CD4-positive, alpha-beta memory T cell (primary cell): Measurements from ENCODE around the gene DHRS4. TPM values are rescaled to one million over a fixed set of nuclear protein-coding genes. Genes with fewer than 3 reads are reported as not detected.
"Not testable (repeated sequence)": the region's sequence is repeated elsewhere in the genome, so short reads cannot be mapped to it uniquely, and the experiment has no call there.

Experiments
- CTCF ChIA-PET: fragments of 350-600 bp; sonication (Branson Sonifier 250); formaldehyde crosslinking; loops from one replicate; lab custom pipeline; 2021; ENCODE audit warnings: inconsistent platforms; ENCODE audit not compliant: partially characterized antibody; lab: Charles Lee
- POLR2A ChIA-PET: fragments of 350-600 bp; sonication (Branson Sonifier 250); formaldehyde crosslinking; loops from one replicate; lab custom pipeline; 2021; ENCODE audit not compliant: partially characterized antibody; lab: Charles Lee
- DNase-seq, 5 donors: peaks; one replicate each; pipeline versions ENCODE4 v3.0.0 to v3.0.0-alpha.2; 2020 to 2022; ENCODE audit warnings: mixed read lengths in 1 of 5
- H3K27ac ChIP-seq: one replicate; pipeline ENCODE4 v1.7.0; 2013; ENCODE audit warnings: low read depth, low read length
- H3K27me3 ChIP-seq: 2 replicates; pipeline ENCODE4 v1.7.0; 2013; ENCODE audit warnings: mild to moderate bottlenecking, low read length, moderate library complexity; ENCODE audit not compliant: insufficient read depth
- H3K36me3 ChIP-seq: 2 replicates; pipeline ENCODE4 v1.7.0; 2013; ENCODE audit warnings: mild to moderate bottlenecking, low read length, moderate library complexity; ENCODE audit not compliant: insufficient read depth
- H3K4me1 ChIP-seq: 2 replicates; pipeline ENCODE4 v1.7.0; 2013; ENCODE audit warnings: mild to moderate bottlenecking, low read length, moderate library complexity; ENCODE audit not compliant: insufficient read depth
- H3K4me3 ChIP-seq, 2 donors: one replicate each; pipeline ENCODE4 v1.7.0; 2013; ENCODE audit warnings: low read length in 2 of 2, mild to moderate bottlenecking in 1 of 2
- H3K9me3 ChIP-seq, 2 donors: one replicate each; pipeline ENCODE4 v1.7.0; 2013; ENCODE audit warnings: low read length in 2 of 2, control low read depth in 1 of 2; ENCODE audit not compliant: control insufficient read depth in 1 of 2
- H3K27ac Mint-ChIP-seq, 7 donors: one replicate each; pipeline ENCODE4 v1.8.0; 2020 to 2021; ENCODE audit warnings: mixed read lengths in 7 of 7, mild to moderate bottlenecking in 6 of 7, inconsistent platforms in 3 of 7, moderate library complexity in 3 of 7
- H3K27me3 Mint-ChIP-seq, 2 donors: one replicate each; pipeline ENCODE4 v1.8.0; 2020 to 2021; ENCODE audit warnings: mixed read lengths in 2 of 2
- H3K36me3 Mint-ChIP-seq, 2 donors: one replicate each; pipeline ENCODE4 v1.8.0; 2020 to 2021; ENCODE audit warnings: mixed read lengths in 2 of 2, inconsistent platforms in 1 of 2, mild to moderate bottlenecking in 1 of 2
- H3K4me1 Mint-ChIP-seq, 4 donors: one replicate each; pipeline ENCODE4 v1.8.0; 2020 to 2021; ENCODE audit warnings: mixed read lengths in 4 of 4, mild to moderate bottlenecking in 1 of 4
- H3K4me3 Mint-ChIP-seq, 8 donors: one replicate each; pipeline ENCODE4 v1.8.0; 2020 to 2021; ENCODE audit warnings: mixed read lengths in 8 of 8, mild to moderate bottlenecking in 7 of 8, moderate library complexity in 6 of 8, inconsistent platforms in 3 of 8
- H3K9me3 Mint-ChIP-seq, 8 donors: one replicate each; pipeline ENCODE4 v1.8.0; 2020 to 2021; ENCODE audit warnings: mixed read lengths in 8 of 8, mild to moderate bottlenecking in 5 of 8, inconsistent platforms in 3 of 8, moderate library complexity in 1 of 8
- intact Hi-C: fragments of 100-400 bp; cut with micrococcal nuclease; formaldehyde crosslinking; loops from one replicate; pipeline ENCODE4 v1.15.1; 2023
- polyA plus RNA-seq, 2 donors: library from polyadenylated mRNA; unstranded; fragments of 300-500 nt; fragmentation: Illumina TruSeq; gene quantifications; one replicate each; pipeline ENCODE4 v1.2.3, GENCODE V29; 2021
- total RNA-seq, 2 experiments: library from RNA; stranded (reverse); gene quantifications; one replicate each; pipeline ENCODE4 v1.2.3, GENCODE V29; 2021

The DHRS4 gene
- total and polyA plus RNA-seq, 4 experiments from 2014 or later = 14.7 to 36.2 (median 24.0) TPM

GRCh38 chr14:23993042-23993441 is 39.5 kb downstream of the DHRS4 start:
- peaks cover 11 to 20% (median 15%) of the 10 kb centered on the region in 4 donors for H3K4me1 Mint-ChIP-seq
- POLR2A ChIA-PET, H3K4me1 ChIP-seq, H3K4me3 ChIP-seq, intact Hi-C loops, DNase-seq, H3K9me3 Mint-ChIP-seq, H3K36me3 Mint-ChIP-seq, H3K36me3 ChIP-seq, H3K4me3 Mint-ChIP-seq, H3K9me3 ChIP-seq, CTCF ChIA-PET, H3K27me3 ChIP-seq, H3K27ac ChIP-seq, H3K27ac Mint-ChIP-seq, H3K27me3 Mint-ChIP-seq: not testable (repeated sequence)

GRCh38 chr14:23996009-23996408 is 42.4 kb downstream of the DHRS4 start:
- H3K27ac Mint-ChIP-seq, H3K9me3 Mint-ChIP-seq, H3K4me1 Mint-ChIP-seq, H3K36me3 ChIP-seq, H3K4me3 ChIP-seq, H3K27me3 ChIP-seq, H3K4me3 Mint-ChIP-seq, H3K27ac ChIP-seq, DNase-seq, intact Hi-C loops, H3K9me3 ChIP-seq, H3K36me3 Mint-ChIP-seq, H3K27me3 Mint-ChIP-seq, CTCF ChIA-PET, POLR2A ChIA-PET, H3K4me1 ChIP-seq: not testable (repeated sequence)

- H3K27me3 ChIP-seq, H3K4me3 ChIP-seq, DNase-seq, intact Hi-C loops, CTCF ChIA-PET, H3K9me3 ChIP-seq, H3K4me1 ChIP-seq, H3K27ac ChIP-seq, H3K27ac Mint-ChIP-seq, H3K9me3 Mint-ChIP-seq, H3K4me1 Mint-ChIP-seq, H3K4me3 Mint-ChIP-seq, H3K36me3 ChIP-seq, H3K36me3 Mint-ChIP-seq, H3K27me3 Mint-ChIP-seq, POLR2A ChIA-PET: not testable (repeated sequence)
These were observed 43.3 kb downstream of the DHRS4 start for GRCh38 chr14:23996825-23997224.

- H3K36me3 Mint-ChIP-seq, H3K4me1 ChIP-seq, H3K36me3 ChIP-seq, intact Hi-C loops, CTCF ChIA-PET, H3K27me3 Mint-ChIP-seq, H3K4me3 ChIP-seq, H3K27ac Mint-ChIP-seq, H3K9me3 ChIP-seq, H3K4me3 Mint-ChIP-seq, H3K27ac ChIP-seq, DNase-seq, H3K4me1 Mint-ChIP-seq, H3K27me3 ChIP-seq, H3K9me3 Mint-ChIP-seq, POLR2A ChIA-PET: not testable (repeated sequence)
These were observed 46.1 kb downstream of the DHRS4 start for GRCh38 chr14:23999640-24000039.

GRCh38 chr14:24001078-24001477 is 47.5 kb downstream of the DHRS4 start:
- H3K4me1 Mint-ChIP-seq, CTCF ChIA-PET, H3K4me1 ChIP-seq, H3K36me3 Mint-ChIP-seq, H3K36me3 ChIP-seq, H3K27ac ChIP-seq, H3K27me3 ChIP-seq, POLR2A ChIA-PET, H3K9me3 Mint-ChIP-seq, H3K27ac Mint-ChIP-seq, H3K4me3 Mint-ChIP-seq, intact Hi-C loops, H3K9me3 ChIP-seq, H3K4me3 ChIP-seq, H3K27me3 Mint-ChIP-seq, DNase-seq: not testable (repeated sequence)

- intact Hi-C loops, H3K27ac Mint-ChIP-seq, H3K36me3 ChIP-seq, H3K27me3 Mint-ChIP-seq, H3K27me3 ChIP-seq, H3K9me3 ChIP-seq, H3K4me1 ChIP-seq, H3K27ac ChIP-seq, DNase-seq, H3K4me3 Mint-ChIP-seq, H3K36me3 Mint-ChIP-seq, H3K9me3 Mint-ChIP-seq, CTCF ChIA-PET, H3K4me3 ChIP-seq, POLR2A ChIA-PET, H3K4me1 Mint-ChIP-seq: not testable (repeated sequence)
These were observed 48.1 kb downstream of the DHRS4 start for GRCh38 chr14:24001679-24002078.

- H3K36me3 ChIP-seq, intact Hi-C loops, H3K9me3 ChIP-seq, DNase-seq, CTCF ChIA-PET, H3K9me3 Mint-ChIP-seq, H3K27me3 ChIP-seq, H3K27me3 Mint-ChIP-seq: not testable (repeated sequence)
- Mint-ChIP-seq H3K36me3 (peaks cover 0 to 11% of the 10 kb centered on the region in 2 donors), H3K4me3 (peak overlapping the region; percentile 36 to 77 (median 52)), H3K27ac (peak overlapping the region in 1 of 7 donors; percentile 57), H3K4me1 (peaks cover 25 to 46% (median 37%) of the 10 kb centered on the region in 4 donors)
- peak overlapping the region in 1 of 2 donors; percentile 58 for H3K4me3 ChIP-seq
- POLR2A ChIA-PET = interaction anchor here (0.6 to 1.7 kb wide), 2 partner anchors 88 to 102 kb away, joined by 4 read pairs; partner anchors contain the start of gene PCK2
- peaks cover 21% of the 10 kb centered on the region for H3K4me1 ChIP-seq
- peak overlapping the region; percentile 55 for H3K27ac ChIP-seq
These were observed 52.9 kb downstream of the DHRS4 start for GRCh38 chr14:24006471-24006816.
